Glutamatergic neuron (in vitro differentiated cells): ENCODE measurements around the gene CAV1. TPM values are rescaled to one million over a fixed set of nuclear protein-coding genes. Genes with fewer than 3 reads are reported as not detected.
A peak's percentile ranks its signal among the peaks of the same experiment; 100 is the strongest.

Source experiments
- DNase-seq: peaks from one replicate; pipeline ENCODE4 v3.0.0; 2022
- H3K27ac Mint-ChIP-seq: one replicate; pipeline ENCODE4 v1.8.0; 2020; ENCODE audit warnings: mild to moderate bottlenecking, mixed read lengths, inconsistent platforms; ENCODE audit not compliant: unreplicated experiment
- H3K27me3 Mint-ChIP-seq: one replicate; pipeline ENCODE4 v1.8.0; 2020; ENCODE audit warnings: mild to moderate bottlenecking, moderate library complexity, mixed read lengths, inconsistent platforms; ENCODE audit not compliant: unreplicated experiment
- H3K36me3 Mint-ChIP-seq: one replicate; pipeline ENCODE4 v1.8.0; 2020; ENCODE audit warnings: mild to moderate bottlenecking, mixed read lengths, inconsistent platforms; ENCODE audit not compliant: unreplicated experiment
- H3K4me1 Mint-ChIP-seq: one replicate; pipeline ENCODE4 v1.8.0; 2020; ENCODE audit warnings: mild to moderate bottlenecking, low read depth, mixed read lengths, inconsistent platforms; ENCODE audit not compliant: unreplicated experiment
- H3K4me3 Mint-ChIP-seq: one replicate; pipeline ENCODE4 v1.8.0; 2020; ENCODE audit warnings: mild to moderate bottlenecking, mixed read lengths, inconsistent platforms; ENCODE audit not compliant: unreplicated experiment
- H3K9me3 Mint-ChIP-seq: one replicate; pipeline ENCODE4 v1.8.0; 2020; ENCODE audit warnings: mild to moderate bottlenecking, moderate library complexity, mixed read lengths, inconsistent platforms; ENCODE audit not compliant: unreplicated experiment
- CTCF ChIP-seq: fragments of 200-600 bp; sonication (generic); IDR thresholded peaks from one replicate; pipeline ENCODE4 v1.5.0; 2021; ENCODE audit not compliant: partially characterized antibody, unreplicated experiment
- total RNA-seq: library from RNA; stranded (reverse); fragmentation: NEBNext Ultra II Directional; extraction: Animal tissue kit (Norgen Biotek cat#: 25700); gene quantifications from one replicate; pipeline ENCODE4 v1.2.1, GENCODE V29; 2021; ENCODE audit not compliant: unreplicated experiment

The CAV1 gene
- total RNA-seq, 1 donor from 2014 or later, result 0.78 TPM

DNA sequence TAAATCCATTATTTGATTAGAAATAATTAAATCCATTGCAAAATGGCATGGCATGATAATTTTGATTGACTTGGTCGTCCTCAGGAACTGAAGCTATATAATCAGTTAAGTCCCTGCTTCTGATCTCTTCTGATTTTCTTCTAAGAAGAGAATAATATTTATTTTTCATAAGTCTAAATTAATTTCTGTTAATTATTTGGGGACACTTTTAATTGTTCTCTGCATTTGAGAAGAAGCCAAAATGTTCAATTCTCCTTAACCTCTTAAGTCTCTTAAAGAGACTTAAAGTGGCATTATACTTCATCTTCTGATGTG, 67.2 kb downstream of the CAV1 start:
- Mint-ChIP-seq H3K36me3 (no peaks in the 10 kb centered on the region), H3K4me3 (no peak overlapping the region), H3K9me3 (no peaks in the 10 kb centered on the region), H3K27me3 (no peaks in the 10 kb centered on the region), H3K4me1 (peaks cover 3% of the 10 kb centered on the region), H3K27ac (no peak overlapping the region)
- TF ChIP-seq CTCF, result peak; percentile 50
- DNase-seq, result no peak

- Mint-ChIP-seq H3K27ac (no peak overlapping the region), H3K9me3 (no peaks in the 10 kb centered on the region), H3K36me3 (no peaks in the 10 kb centered on the region), H3K27me3 (no peaks in the 10 kb centered on the region), H3K4me3 (no peak overlapping the region), H3K4me1 (peaks cover 3% of the 10 kb centered on the region)
- DNase-seq, result no peak
- TF ChIP-seq CTCF, result no peak
Observed at GRCh38 chr7:116592445-116592844, 67.6 kb downstream of the CAV1 start.

- TF ChIP-seq CTCF, result no peak
- no peak overlapping the region for H3K4me3 Mint-ChIP-seq
- H3K27ac Mint-ChIP-seq, result no peak overlapping the region
- H3K36me3 Mint-ChIP-seq, result no peaks in the 10 kb centered on the region
- H3K9me3 Mint-ChIP-seq, result no peaks in the 10 kb centered on the region
- H3K4me1 Mint-ChIP-seq, result peaks cover 3% of the 10 kb centered on the region
- DNase-seq, result no peak
- no peaks in the 10 kb centered on the region for H3K27me3 Mint-ChIP-seq
Observed at GRCh38 chr7:116593359-116594075, 68.7 kb downstream of the CAV1 start.

- Mint-ChIP-seq H3K4me1 (no peaks in the 10 kb centered on the region), H3K27ac (no peak overlapping the region), H3K9me3 (no peaks in the 10 kb centered on the region), H3K4me3 (no peak overlapping the region), H3K27me3 (no peaks in the 10 kb centered on the region), H3K36me3 (no peaks in the 10 kb centered on the region)
- no peak for TF ChIP-seq CTCF
- DNase-seq, result no peak
Observed at GRCh38 chr7:116595063-116595462, 70.2 kb downstream of the CAV1 start.

GRCh38 chr7:116597384-116597783, 72.5 kb downstream of the CAV1 start:
- Mint-ChIP-seq H3K4me1 (no peaks in the 10 kb centered on the region), H3K27ac (no peak overlapping the region), H3K4me3 (no peak overlapping the region), H3K36me3 (no peaks in the 10 kb centered on the region), H3K27me3 (no peaks in the 10 kb centered on the region), H3K9me3 (no peaks in the 10 kb centered on the region)
- DNase-seq, result no peak
- no peak for TF ChIP-seq CTCF
